Esophagus squamous epithelium (tissue), 5 donors: ENCODE data around the gene WDR76. TPM values are rescaled to one million over a fixed set of nuclear protein-coding genes. Genes with fewer than 3 reads are reported as not detected.

Experiments
- DNase-seq: peaks from one replicate; lab custom pipeline; 2025; lab: John Stamatoyannopoulos, UW
- H3K27ac ChIP-seq, 4 donors: fragments of 200-600 bp; sonication (generic); one replicate each; pipeline ENCODE4 v1.5.1; 2016 to 2019; ENCODE audit warnings: mild to moderate bottlenecking in 1 of 4
- H3K27me3 ChIP-seq, 4 donors: fragments of 200-600 bp; sonication (generic); 1 replicate in 3 of 4; 2 replicates in 1 of 4; pipeline versions ENCODE4 v1.5.1 to v1.6.0; 2017 to 2021; ENCODE audit warnings: antibody characterized with exemption in 1 of 4
- H3K36me3 ChIP-seq, 3 donors: fragments of 200-600 bp; sonication (generic); one replicate each; pipeline ENCODE4 v1.5.1; 2016 to 2019
- H3K4me1 ChIP-seq, 3 donors: fragments of 200-600 bp; sonication (generic); one replicate each; pipeline ENCODE4 v1.5.1; 2017 to 2019
- H3K4me3 ChIP-seq, 4 donors: fragments of 200-600 bp; sonication (generic); 1 replicate in 3 of 4; 2 replicates in 1 of 4; pipeline ENCODE4 v1.5.1; 2016 to 2019; ENCODE audit warnings: mild to moderate bottlenecking in 2 of 4, moderate library complexity in 1 of 4
- H3K9me3 ChIP-seq, 3 donors: fragments of 200-600 bp; sonication (generic); one replicate each; pipeline ENCODE4 v1.5.1; 2016 to 2019
- CTCF ChIP-seq, 6 experiments: fragments of 450-650 bp in 4 of 6; fragments of 200-600 bp in 2 of 6; sonication (generic) in 2 of 6; IDR thresholded peaks; one replicate each; pipeline ENCODE4 v1.5.1; 2016 to 2019; ENCODE audit warnings: antibody characterized with exemption in 6 of 6, mild to moderate bottlenecking in 4 of 6, moderate library complexity in 4 of 6
- POLR2A ChIP-seq, 4 donors: fragments of 450-650 bp; IDR thresholded peaks; one replicate each; pipeline ENCODE4 v1.6.1; 2017; ENCODE audit warnings: antibody characterized with exemption in 4 of 4, mild to moderate bottlenecking in 4 of 4, moderate library complexity in 3 of 4
- WGBS, 2 donors: methylation state at CpG; one replicate each; pipeline ENCODE4 v1.1.5; 2018; 5-methylcytosine and 5-hydroxymethylcytosine counted together
- intact Hi-C: fragments of 100-400 bp; cut with DNase I; formaldehyde crosslinking; loops from one replicate; pipeline ENCODE4 v1.15.0; 2022
- total RNA-seq, 4 donors: library from RNA; depleted of rRNA; stranded (reverse); fragments of >200 nt; gene quantifications; one replicate each; pipeline ENCODE4 v1.1.0, GENCODE V29; 2016
- donor health status: DM: yes; HTN: yes; CAD: no.

Gene WDR76
- total RNA-seq, 4 donors from 2014 or later, result 4.6 to 15.8 (median 10.3) TPM

GRCh38 chr15:43903864-43904290 lies 77.1 kb downstream of the WDR76 start:
- TF ChIP-seq CTCF (IDR thresholded peaks at IDR 0.05), result peak; percentile 69 to 84 (median 78)
- no peak for TF ChIP-seq POLR2A (IDR thresholded peaks at IDR 0.05)
- H3K9me3 ChIP-seq, result no peaks in the 10 kb centered on the region
- no peak for DNase-seq
- H3K4me1 ChIP-seq, result peaks cover 0 to 15% (median 0%) of the 10 kb centered on the region in 3 donors
- no peaks in the 10 kb centered on the region for H3K36me3 ChIP-seq
- peaks cover 0 to 14% (median 0%) of the 10 kb centered on the region in 4 donors for H3K27me3 ChIP-seq
- no peak overlapping the region for H3K4me3 ChIP-seq
- intact Hi-C loops, result no loop called here
- no peak overlapping the region for H3K27ac ChIP-seq
- 11 to 18% methylated on average over 6 to 7 of the region's 8 CpGs for WGBS, 2 donors

GRCh38 chr15:43905755-43906154 lies 79.0 kb downstream of the WDR76 start:
- Histone ChIP-seq H3K27me3 (peaks cover 0 to 14% (median 0%) of the 10 kb centered on the region in 4 donors), H3K36me3 (no peaks in the 10 kb centered on the region), H3K27ac (no peak overlapping the region), H3K4me1 (peaks cover 0 to 15% (median 0%) of the 10 kb centered on the region in 3 donors), H3K9me3 (no peaks in the 10 kb centered on the region), H3K4me3 (no peak overlapping the region)
- intact Hi-C loops, result loop anchor here (5.0 kb wide), 1 partner anchor 157 kb away; no protein-coding TSS in a partner anchor
- no peak for DNase-seq
- 49 to 66% methylated on average over 6 to 7 of the region's 7 CpGs for WGBS, 2 donors
- no peak for TF ChIP-seq POLR2A (IDR thresholded peaks at IDR 0.05)

- TF ChIP-seq CTCF (IDR thresholded peaks at IDR 0.05) (no peak), POLR2A (IDR thresholded peaks at IDR 0.05) (no peak)
- WGBS, 2 donors, result 86 to 91% methylated on average over 4 of the region's 4 CpGs
- H3K36me3 ChIP-seq, result no peaks in the 10 kb centered on the region
- no peak overlapping the region for H3K4me3 ChIP-seq
- H3K9me3 ChIP-seq, result no peaks in the 10 kb centered on the region
- intact Hi-C loops, result loop anchor here (5.0 kb wide), 1 partner anchor 154 kb away; no protein-coding TSS in a partner anchor
- peaks cover 0 to 2% (median 0%) of the 10 kb centered on the region in 4 donors for H3K27me3 ChIP-seq
- H3K4me1 ChIP-seq, result peaks cover 0 to 15% (median 0%) of the 10 kb centered on the region in 3 donors
- no peak overlapping the region for H3K27ac ChIP-seq
- no peak for DNase-seq
Observed at GRCh38 chr15:43908516-43909050, 81.8 kb downstream of the WDR76 start.

GRCh38 chr15:43911235-43911781 lies 84.5 kb downstream of the WDR76 start:
- H3K9me3 ChIP-seq, result no peaks in the 10 kb centered on the region
- H3K27me3 ChIP-seq, result no peaks in the 10 kb centered on the region
- H3K4me3 ChIP-seq, result no peak overlapping the region
- intact Hi-C loops, result no loop called here
- peaks cover 0 to under 1% (median 0%) of the 10 kb centered on the region in 3 donors for H3K4me1 ChIP-seq
- TF ChIP-seq CTCF (IDR thresholded peaks at IDR 0.05), result no peak
- DNase-seq, result no peak
- WGBS, 2 donors, result 78 to 84% methylated on average over 3 of the region's 4 CpGs
- no peak overlapping the region for H3K27ac ChIP-seq
- no peaks in the 10 kb centered on the region for H3K36me3 ChIP-seq

- H3K36me3 ChIP-seq, result no peaks in the 10 kb centered on the region
- H3K27me3 ChIP-seq, result no peaks in the 10 kb centered on the region
- DNase-seq, result no peak
- H3K27ac ChIP-seq, result no peak overlapping the region
- no peaks in the 10 kb centered on the region for H3K9me3 ChIP-seq
- H3K4me1 ChIP-seq, result no peaks in the 10 kb centered on the region
- H3K4me3 ChIP-seq, result no peak overlapping the region
- 92 to 94% methylated on average over 6 of the region's 6 CpGs for WGBS, 2 donors
- intact Hi-C loops, result no loop called here
- TF ChIP-seq POLR2A (IDR thresholded peaks at IDR 0.05) (no peak), CTCF (IDR thresholded peaks at IDR 0.05) (no peak)
Observed at GRCh38 chr15:43912208-43912607, 85.4 kb downstream of the WDR76 start.
